G401.6 (cell line): ENCODE results near the gene LIPC.

ENCODE experiments used
- FAIRE-seq: peaks from 2 replicates; lab custom pipeline; 2012; peaks lifted over from hg19 to GRCh38; lab: Jason Lieb, UNC

Gene LIPC

DNA sequence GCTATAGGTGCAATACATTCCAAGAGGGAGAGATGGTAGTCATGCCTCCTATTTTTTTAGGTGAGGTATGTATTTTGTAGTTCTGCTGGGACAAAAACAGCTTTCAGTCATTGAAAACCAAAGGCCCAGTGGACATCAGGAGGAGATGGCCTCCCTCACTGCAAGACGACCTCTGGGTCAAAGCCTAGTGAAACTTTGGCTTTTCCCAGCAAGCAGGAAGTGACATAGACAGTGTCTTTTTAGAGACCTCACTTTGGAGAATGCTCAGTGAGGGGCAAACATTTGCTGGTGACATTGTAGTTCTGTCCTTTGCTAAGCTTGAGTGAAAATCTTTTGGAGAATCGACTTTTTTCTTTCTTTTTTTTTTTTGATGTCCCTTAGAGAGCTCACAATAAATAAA is 27.3 kb downstream of the LIPC start:
- FAIRE-seq = no peak

GRCh38 chr15:58459560-58459959 is 27.8 kb downstream of the LIPC start:
- FAIRE-seq = no peak

DNA sequence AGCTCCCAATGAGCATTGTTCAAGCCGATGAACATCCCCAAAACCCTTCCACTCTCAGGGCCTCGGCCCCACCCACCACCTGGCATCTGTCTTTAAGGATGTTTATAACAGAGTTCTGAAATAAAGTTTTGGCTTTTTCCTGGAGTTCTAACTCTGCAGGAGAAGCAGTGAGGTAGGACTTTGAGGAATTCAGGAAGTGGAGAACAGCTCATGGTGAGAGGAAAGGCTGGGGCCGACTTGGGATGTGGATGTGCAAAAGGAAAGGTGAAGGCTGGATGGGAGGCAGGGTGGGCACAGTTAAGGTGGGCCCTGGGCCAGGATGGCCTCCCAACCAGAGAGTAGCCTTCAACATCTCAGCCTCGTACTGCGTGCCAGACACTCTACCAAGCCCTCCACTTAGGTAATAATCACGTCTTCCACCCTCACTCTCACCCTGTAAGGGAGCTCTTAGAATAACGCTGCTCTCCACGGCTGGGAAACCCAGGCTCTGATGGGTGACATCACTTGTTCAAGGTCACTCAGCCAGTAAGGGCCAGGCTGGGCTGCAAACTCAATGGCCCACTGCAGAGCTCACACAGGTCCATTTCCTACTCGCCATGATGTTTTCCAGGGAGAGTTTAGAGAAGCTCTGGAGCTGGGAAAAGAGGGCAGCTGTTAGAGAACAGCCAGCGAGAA is 28.5 kb downstream of the LIPC start:
- FAIRE-seq = no peak

DNA sequence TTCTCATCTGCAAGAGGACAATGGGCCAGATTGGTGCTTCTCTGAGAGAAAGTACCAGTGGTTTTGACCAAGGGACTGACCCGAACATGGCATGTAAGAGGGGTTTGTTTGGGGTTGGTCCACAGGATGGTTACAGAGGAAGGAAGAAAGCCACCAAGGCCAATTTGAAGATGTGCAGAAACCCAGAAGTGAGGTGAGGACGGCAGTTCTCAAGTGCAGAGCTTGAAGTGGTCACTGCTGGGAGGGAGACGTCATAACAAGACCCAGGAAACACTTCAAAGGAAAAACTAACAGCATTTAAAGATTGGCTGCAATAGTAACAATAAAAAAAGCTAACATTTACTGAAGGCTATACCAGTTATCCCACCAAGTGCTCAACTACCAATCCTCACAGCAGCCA is 29.1 kb downstream of the LIPC start:
- no peak for FAIRE-seq

GRCh38 chr15:58462547-58462946 is 30.8 kb downstream of the LIPC start:
- FAIRE-seq = no peak

GRCh38 chr15:58462973-58463663 is 31.3 kb downstream of the LIPC start:
- no peak for FAIRE-seq

- no peak for FAIRE-seq
These were observed 32.2 kb downstream of the LIPC start for GRCh38 chr15:58463815-58464650.

DNA sequence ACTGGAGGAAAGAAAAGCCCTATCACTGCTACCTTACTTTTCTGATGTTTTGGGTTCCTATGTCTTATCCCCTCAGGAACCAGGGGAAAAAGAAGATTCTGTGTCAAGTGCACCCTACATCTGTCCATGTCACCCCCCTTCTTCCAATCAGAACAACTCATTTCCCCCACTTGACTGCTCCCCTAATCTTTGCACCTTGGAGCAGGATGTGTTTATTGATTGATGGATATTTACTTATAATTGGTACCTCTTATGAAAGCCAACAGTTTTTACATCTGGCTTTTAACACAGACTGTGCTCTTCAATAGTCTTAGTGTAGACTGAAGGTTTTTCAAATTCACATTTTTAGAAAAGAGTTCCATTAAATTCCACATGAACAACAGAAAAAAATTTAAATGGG is 33.3 kb downstream of the LIPC start:
- FAIRE-seq = no peak

DNA sequence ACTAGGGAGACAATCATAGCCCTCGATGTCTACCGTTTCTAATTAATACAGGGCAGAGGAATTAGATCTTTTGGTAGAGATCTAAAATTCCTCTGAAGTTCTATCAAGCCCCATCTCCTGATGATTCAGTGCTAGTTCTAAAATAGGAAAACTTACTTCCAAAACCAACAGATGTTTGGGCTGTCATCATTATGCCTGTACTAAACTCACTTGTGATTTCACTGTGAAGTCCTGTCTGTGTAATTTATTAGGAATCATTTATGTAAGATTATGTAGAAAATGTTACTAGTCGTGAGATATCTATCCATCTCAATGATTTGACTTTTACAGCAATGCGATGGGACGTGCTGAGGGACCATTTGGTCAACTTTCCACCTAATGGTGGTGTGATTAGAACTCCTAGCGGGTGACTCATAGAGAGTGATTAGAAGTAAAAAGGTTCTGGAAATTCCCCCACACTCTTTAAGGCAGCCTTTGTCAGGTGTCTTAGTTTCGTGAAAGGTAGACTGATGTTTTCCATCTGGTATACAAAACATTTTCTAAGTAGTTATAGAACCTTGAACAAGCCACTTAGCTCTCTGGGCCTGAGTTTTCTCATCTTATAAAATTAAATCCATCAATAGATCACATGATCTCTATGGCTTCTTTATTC is 34.2 kb downstream of the LIPC start:
- FAIRE-seq = no peak

- FAIRE-seq = no peak
These were observed 34.8 kb downstream of the LIPC start for GRCh38 chr15:58466566-58466965.

GRCh38 chr15:58467121-58467721 is 35.4 kb downstream of the LIPC start:
- FAIRE-seq = no peak

DNA sequence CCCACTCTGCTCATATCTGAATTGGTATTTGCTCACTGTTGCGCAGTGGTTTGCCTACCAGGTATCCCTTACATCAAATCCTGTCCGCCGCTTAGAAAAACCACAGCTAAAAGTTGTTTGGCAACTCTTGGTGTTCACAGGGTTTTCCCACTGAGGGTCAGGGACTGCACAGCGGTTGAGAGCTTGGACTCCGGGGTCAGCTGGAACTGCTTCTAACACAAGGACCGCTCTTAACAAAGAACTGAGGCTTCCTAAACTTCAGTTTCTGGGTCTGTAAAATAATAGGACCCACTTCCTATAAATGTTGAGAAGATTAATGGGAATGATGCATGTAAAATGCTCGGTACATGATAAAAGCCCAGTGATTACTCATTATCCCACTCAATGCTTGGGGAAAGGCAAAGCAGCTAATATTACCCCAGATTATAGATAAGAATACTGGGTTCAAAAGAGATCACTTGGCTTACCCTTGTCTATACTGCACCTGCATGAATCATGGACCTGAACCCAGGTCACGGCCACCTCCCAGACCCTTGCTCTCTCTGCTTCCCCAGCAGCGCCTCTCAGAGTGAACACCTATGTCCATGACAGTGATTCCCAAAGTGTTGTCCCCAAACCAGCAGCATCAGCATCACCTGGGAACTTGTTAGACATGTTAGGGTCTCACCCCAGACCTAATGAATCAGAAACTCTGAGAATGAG is 36.1 kb downstream of the LIPC start:
- FAIRE-seq = no peak

- FAIRE-seq = no peak
These were observed 37.9 kb downstream of the LIPC start for GRCh38 chr15:58469432-58470353.

- FAIRE-seq = no peak
These were observed 39.6 kb downstream of the LIPC start for GRCh38 chr15:58471348-58471747.

- no peak for FAIRE-seq
These were observed 40.4 kb downstream of the LIPC start for GRCh38 chr15:58472221-58472620.

DNA sequence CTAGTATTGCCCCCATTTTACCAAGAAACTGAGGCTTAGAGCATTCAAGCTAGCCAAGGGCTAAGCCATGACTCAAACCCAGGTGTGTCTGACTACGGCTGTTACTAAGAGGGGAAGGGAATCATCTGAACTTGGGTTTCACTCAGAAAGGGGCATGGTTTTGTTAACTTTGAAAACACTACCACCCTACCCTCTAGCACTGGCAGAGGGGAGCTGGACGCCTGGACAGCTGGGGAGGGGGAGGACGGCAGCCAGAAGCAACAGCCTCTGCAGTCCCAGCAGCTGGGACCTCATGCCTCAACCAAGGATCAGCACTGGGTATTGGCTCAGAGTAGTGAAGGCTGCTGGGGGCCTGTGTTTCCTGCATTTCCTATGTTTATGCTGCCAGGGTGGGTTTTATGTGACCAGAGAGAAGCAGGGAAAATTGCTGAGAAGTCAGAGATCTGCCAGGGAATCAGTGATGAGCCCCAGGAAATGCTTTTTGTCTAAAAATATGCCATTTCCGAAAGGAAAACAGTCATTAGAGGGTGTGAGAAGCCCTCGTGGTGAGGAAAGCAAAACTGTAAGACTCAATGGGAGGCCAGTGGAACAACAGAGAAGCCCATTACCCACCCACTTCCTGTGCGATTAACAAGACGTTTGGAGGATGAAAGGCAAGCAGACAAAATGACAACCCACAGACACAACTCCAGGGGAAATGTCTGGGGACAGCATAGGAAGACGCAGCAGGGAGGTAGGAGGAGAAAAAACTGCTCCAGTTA is 41.2 kb downstream of the LIPC start:
- no peak for FAIRE-seq

DNA sequence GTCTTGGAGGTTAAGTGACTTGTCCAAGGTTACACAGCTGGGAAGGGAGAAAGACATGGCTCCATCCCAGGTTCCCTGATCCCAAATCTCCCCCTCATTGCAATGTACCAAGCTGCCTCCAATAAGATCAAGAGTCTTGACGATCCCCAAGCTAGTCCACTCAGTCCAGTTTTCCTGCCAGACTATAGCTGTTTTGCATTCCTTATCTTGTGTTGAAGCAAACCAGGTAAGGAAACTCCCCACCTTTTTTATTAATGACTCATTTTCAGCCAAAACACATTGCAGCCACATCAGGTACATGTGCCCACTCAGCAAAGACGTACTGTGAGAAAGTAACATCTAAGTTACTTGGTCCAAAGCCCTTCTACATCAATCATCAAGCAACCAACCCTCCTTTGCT is 41.9 kb downstream of the LIPC start:
- no peak for FAIRE-seq

DNA sequence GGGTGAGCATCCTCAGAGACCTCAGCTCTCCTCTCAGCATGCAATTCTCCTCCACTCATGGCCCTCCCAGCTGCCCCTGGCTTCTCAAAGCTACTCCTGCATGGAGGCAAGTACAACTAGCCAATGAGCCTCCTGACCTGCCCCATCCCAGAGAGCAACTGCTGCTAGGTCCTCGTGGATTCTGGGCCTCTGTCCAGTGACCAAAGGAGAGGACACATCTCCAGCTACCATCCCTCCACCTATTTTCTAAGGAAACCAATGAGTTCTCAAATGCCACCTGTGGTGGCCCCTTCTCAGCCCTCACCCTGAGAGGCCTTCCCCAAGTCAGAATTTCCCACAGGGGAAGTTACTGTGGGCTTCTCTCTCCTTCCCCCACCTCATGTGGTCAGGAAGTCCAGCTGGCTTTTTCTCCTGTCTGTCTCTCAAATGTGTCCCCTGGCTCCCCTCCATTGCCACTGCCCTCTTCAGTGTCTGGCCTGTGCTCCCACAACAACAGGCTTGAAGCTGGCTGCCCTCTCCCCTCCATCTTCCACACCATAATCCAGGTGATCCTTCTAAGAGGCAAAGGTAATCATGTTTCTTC is 43.0 kb downstream of the LIPC start:
- no peak for FAIRE-seq
